GM18511 (cell line): Measurements from ENCODE around the gene ZFYVE27.
A peak's percentile ranks its signal among the peaks of the same experiment; 100 is the strongest.
"Not testable (repeated sequence)": the region's sequence is repeated elsewhere in the genome, so short reads cannot be mapped to it uniquely, and the experiment has no call there.

ENCODE experiments used
- ATAC-seq: cut with Tn5 transposase; IDR thresholded peaks from one replicate; pipeline ENCODE4 v1.9.1; 2021; ENCODE audit warnings: mild to moderate bottlenecking, moderate library complexity; ENCODE audit not compliant: unreplicated experiment

ZFYVE27 gene, protein sequence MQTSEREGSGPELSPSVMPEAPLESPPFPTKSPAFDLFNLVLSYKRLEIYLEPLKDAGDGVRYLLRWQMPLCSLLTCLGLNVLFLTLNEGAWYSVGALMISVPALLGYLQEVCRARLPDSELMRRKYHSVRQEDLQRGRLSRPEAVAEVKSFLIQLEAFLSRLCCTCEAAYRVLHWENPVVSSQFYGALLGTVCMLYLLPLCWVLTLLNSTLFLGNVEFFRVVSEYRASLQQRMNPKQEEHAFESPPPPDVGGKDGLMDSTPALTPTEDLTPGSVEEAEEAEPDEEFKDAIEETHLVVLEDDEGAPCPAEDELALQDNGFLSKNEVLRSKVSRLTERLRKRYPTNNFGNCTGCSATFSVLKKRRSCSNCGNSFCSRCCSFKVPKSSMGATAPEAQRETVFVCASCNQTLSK

GRCh38 chr10:97736902-97737769 lies at the start of gene ZFYVE27:
Gene ZFYVE27, plus strand, starts transcription at chr10:97737128. Its CDS starts 1,350 bp downstream, at chr10:97738478.
- peak; percentile 90 for ATAC-seq

DNA sequence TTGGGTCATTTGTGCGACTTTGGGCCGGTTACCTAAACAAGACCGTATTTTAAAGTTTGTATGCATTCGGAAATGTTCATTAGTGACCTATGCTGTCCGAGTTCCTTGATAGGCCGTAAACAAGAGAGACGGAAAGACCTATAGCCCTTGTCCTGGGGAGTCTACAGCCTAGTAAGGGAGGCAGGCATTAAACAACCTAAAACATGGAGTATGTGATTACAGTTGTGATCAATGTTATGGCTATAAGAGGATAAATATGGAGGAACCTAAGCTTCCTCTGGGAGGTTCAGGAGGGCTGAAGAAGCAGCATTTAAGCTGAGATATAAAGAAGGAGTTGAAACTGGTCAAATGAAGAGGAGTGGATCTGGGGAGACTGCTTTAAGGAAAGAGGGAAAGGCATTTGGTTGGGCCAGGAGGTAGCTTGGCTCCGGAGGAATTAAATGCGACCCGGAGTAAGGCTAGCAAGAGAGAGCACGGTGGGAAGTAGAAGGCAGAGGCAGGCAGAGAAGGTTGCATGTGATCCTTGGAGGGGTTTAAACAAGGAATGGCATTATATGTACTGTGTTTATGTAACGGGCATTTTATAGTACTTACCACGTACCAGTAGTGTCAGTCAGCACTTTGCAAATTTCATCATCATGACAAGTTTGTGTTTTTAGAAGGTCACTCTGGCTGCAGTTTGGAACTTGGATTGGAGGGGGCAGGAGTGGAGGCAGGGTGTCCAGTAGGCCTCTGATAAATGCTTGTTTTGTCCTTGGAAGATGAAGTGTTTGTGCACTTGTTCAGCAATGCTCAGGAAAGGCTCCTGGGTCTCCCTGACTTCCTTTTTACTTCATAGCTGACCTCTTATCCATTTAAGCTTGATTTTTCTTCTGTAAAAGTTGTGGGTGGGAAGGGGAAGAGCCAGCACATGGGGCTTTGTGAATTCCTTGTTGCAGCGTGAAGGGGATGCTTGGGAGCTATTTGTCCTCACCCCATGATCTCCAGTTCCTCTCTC lies 48.8 kb upstream of the ZFYVE27 start:
- no peak for ATAC-seq

GRCh38 chr10:97689559-97690020 lies 47.3 kb upstream of the ZFYVE27 start:
- ATAC-seq: no peak

DNA sequence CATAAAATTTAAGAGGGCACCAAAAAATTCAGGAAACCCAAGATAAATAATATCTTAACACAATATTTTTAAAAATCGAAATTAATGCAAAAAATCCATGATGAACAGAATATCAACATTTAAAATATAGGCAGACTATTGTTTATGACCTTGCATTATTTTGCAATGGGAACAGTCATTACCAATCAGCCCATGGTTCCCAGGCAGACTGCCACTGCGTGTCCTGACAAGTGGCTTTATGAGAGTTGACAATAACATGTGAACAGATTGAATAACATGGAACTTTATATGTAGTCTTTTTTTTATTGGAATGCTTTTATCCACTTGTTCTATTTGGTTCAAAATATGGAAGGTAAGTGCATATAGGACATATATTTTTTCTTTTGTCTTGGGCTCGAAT lies 46.8 kb upstream of the ZFYVE27 start:
- ATAC-seq: no peak

GRCh38 chr10:97698072-97698655 lies 38.8 kb upstream of the ZFYVE27 start:
- not testable (repeated sequence) for ATAC-seq

DNA sequence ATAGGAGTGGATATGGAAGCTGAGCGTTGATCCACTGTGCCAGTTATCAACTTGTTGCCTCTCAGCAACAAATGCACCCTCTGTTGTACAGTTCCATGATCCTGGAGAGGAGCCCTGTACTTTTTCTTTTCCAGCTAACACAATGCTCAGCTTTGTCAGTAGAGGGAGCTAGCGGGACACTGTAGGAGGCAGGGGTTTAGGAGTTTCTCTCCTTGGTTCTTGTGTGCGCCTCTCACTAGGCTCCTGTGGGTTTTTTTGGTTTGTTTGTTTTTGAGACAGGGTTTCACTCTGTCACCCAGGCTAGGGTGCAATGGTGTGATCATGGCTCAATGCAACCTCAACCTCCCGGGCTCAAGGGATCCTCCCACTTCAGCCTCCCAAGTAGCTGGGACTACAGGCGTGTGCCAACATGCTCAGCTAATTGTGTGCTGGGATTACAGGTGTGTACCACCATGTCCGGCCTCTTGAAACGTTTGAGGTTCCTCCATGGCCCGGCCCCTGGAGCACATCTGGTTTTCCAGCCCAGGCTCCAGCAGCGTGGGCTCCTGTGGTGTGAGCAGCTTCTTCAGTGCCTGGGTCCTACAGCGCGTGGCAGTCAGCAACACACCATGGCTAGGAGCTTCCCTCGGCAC lies 35.4 kb upstream of the ZFYVE27 start:
- peak; percentile 84 for ATAC-seq

DNA sequence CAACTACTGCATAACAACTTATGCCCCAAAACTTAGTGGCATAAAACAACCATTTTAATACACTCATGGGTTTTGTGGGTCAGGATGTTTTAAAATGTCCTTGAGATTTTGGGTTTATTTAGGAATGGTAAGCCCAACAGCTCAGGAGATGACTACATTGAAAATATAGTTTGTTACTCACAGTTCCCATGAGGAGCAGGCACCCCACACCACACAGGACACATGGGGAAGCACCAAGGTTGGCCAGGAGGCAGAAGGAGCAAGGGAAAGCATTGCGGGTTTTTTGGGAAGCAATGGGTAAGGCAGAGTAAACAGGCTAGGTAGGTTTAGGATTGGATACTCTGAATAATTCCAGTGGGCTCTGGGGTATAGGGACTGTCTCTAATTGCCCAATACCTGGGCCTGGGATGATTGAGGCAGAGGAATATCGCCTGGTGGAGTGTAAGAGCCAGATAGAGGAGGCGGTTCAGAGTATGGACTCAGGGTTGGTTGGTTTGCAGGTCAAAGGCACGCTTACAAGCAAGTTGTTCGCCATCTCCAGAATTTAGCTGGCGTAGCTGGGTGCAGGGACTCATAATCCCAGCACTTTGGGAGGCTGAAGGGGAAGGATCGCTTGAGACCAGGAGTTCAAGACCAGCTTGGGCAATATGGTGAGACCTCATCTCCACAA lies 33.4 kb upstream of the ZFYVE27 start:
- no peak for ATAC-seq

GRCh38 chr10:97704341-97704740 lies 32.6 kb upstream of the ZFYVE27 start:
- ATAC-seq: no peak

DNA sequence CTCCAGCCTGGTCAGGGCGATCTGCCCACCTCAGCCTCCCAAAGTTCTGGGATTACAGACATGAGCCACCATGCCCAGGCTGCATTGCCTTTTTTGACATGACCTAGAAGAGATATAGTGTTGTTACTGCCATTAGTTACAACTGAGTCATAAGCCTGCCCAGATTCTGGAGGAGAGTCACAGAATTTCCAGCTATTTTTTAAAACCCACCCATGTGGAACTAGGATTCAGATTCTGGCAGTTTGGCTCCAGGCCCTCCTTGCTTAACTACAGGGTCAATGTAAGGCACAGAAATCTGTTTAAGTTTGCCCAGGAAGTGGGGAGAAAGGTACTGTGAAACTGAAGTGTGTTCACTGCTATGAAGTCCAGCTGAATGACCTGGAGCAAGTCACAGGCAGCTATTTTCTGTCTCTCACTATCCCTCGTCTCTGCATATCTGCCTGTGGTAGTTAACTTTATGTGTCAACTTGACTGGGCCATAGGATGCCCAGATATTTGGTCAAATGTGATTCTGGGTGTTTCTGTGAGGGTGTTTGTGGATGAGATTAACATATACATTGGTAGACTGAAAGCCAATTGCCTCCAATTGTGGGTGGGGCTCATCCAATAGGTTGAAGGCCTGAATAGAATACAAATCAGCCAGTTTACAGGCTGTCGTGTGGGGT lies 31.8 kb upstream of the ZFYVE27 start:
- ATAC-seq: no peak

- ATAC-seq: no peak
Observed at GRCh38 chr10:97707134-97707861, 29.6 kb upstream of the ZFYVE27 start.

DNA sequence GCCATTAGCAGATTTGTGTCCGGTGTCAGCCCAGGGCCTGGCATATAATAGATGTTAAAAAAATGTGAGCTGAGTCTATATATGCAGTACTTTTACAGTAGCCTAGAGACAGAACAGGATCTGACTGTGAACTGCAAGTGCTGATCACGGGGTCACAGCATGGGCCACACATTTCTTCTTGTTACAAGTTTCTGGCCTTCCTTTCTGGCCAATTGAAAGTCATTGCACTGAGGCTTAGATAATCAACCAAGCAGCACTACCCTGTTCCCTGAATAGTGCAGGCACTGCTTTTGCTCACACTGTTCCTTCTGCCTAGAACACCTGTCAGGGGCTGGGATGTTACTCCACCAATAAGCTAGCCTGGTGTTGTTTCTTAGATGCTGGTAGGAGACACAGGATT lies 28.8 kb upstream of the ZFYVE27 start:
- ATAC-seq: no peak

DNA sequence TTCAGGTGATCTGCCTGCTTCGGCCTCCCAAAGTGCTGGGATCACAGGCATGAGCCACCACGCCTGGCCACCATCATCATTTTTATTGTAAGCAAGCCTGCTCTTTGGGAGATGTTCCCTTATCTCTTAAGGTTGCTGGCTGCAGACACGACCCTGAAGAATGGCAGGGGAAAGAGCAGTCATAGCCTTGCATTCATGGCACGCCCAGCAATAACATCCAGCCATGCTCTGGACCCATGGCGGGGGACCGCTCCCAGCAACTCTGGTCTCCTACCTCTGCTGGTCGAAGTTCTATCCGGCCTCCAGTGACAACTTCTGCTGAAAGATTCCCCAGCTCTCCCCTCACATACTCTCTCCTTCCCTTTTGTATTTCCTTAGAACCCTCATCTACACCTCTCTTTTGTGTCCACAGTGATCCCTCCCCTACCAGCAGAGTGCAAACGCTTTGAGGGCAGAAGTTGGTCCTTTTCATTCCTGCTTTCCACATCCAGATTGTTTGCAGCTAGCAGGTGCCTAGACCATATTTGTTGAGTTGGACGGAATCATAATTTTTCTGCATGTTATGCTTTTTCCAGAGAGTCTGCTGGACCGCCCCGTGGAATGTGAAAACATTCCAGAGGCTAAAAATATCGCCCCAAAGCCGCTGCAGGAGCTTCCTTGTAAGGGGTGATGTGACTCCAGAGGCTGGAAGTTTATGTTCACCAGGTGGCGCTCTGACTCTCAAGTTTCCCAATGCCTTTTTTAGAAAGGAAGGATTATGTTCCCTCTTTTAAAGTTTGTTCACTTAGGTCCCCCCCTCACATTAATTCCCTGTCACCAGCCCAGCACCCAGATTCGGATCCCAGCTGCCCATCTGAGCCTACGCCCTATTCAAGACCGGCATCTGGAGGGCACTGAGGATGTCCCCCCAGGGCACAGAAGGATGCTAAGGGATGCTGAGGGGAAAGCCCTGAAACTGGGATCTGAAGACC lies 27.7 kb upstream of the ZFYVE27 start:
- no peak for ATAC-seq

DNA sequence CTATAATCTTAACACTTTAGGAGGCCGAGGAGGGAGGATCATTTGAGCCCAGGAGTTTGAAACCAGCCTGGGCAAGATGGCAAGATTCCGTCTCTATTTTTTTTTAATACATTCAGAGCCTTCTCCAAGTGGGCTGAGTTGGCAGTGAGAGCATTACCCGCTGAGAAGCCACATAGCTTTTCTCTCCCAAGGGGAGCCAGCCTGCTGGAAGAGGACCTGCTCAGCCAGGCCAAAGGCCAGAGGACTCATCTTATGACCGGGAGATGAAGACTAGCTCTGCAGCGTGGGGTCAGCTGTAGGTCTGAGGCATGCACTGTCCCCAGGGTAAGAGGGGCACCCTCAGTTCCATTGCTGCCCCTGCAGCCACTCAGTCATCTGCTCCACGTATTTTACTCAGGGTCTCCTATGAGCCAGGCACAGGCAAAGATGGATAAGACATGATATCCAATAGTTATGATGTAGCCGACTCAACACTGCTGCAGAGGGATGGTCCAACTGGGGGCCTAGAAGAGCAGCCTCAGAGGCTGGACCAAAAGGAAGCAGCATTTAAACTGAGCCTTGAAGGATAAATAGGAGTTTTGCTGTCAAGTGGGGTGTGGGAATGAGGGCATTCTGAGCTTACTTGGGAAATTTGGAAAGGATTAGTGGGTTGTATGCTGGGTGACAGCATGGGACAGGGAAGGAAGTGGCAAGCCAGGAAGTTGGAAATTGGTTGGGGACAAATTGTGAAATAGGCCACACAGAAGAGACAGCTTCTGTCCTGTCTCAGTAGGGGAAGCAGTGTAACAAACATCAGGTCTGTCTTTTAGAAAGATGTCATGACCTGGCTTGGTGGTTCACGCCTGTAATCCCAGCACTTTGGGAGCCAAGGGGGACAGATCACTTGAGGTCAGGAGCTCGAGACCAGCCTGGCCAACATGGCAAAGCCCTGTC lies 25.0 kb upstream of the ZFYVE27 start:
- ATAC-seq: no peak

- ATAC-seq: no peak
Observed at GRCh38 chr10:97713339-97713825, 23.5 kb upstream of the ZFYVE27 start, which contains the start of gene MARVELD1. Gene MARVELD1, plus strand, starts transcription at chr10:97713730. Its CDS starts 147 bp downstream, at chr10:97713877.

- ATAC-seq: peak; percentile 84
Observed at GRCh38 chr10:97713826-97714400, 23.0 kb upstream of the ZFYVE27 start.
